DMS 273 (cell line): ENCODE measurements around the gene SNED1.

Experiments
- DNase-seq: peaks from one replicate; lab custom pipeline; 2025; ENCODE audit not compliant: unreplicated experiment; lab: John Stamatoyannopoulos, UW

SNED1 gene

DNA sequence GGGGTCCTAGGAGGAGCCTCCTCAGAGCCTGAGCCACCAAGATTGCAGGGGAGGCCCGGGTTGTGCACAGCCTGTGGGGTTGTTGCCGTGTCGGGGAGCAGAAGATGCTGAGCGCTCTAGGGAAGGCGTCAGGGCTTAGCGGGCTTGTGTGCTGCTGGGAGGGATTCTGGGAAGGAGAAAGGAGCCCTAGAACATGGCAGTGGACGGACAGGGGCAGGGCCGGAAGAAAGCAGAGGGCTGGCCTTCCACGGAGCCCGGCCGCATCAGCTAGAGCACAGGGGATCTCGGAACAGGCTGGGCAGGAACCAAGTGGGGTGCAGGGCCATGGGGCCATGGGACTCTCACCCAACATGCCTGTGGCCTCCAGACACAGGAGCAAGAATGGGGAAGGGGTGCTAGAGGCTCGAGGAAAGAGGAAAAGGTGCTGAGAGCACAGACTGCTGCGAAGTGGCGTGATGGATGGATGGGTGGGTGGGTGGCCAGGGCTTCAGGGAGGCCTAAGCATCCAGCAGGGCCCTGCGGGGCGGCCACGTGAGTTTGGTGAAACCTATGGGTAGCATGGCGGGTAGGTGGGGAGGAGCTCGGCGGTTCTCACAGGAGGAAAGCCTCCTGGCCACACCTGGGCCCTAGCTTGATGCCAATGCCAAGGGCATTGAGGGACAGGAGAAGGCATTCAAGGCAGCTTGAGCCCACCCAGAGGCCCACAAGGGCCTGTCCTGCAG is 67.9 kb downstream of the SNED1 start:
- DNase-seq: no peak

- peak; percentile 19 for DNase-seq
Observed at GRCh38 chr2:241066893-241067341, 68.5 kb downstream of the SNED1 start.

DNA sequence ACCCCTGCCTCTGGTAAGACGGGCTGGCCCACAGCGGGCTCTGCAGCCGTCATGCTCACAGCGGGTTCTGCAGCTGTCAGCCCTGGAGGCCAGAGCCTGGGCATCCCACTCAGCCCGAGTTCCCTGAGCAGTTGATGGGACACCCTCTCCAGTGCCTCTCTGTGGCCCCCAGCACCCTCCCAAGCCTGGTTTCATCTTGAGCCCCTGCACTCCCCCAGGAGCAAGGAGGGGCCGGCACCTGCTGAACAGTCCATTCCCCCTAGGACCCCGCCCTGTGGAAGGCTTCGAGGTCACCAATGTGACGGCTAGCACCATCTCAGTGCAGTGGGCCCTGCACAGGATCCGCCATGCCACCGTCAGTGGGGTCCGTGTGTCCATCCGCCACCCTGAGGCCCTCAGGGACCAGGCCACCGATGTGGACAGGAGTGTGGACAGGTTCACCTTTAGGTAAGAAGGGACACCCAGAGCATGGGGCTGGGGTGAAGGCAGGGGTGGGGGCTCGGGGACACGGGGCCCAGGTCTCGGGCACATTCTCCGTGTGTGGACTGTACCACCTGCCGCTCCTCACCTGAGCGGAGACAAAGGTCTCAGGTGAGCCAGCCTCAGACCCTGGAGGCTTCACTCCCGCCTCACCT is 69.2 kb downstream of the SNED1 start:
- no peak for DNase-seq

GRCh38 chr2:241068136-241068941 is 69.9 kb downstream of the SNED1 start:
- DNase-seq: no peak

GRCh38 chr2:241068942-241069810 is 70.8 kb downstream of the SNED1 start:
- no peak for DNase-seq

DNA sequence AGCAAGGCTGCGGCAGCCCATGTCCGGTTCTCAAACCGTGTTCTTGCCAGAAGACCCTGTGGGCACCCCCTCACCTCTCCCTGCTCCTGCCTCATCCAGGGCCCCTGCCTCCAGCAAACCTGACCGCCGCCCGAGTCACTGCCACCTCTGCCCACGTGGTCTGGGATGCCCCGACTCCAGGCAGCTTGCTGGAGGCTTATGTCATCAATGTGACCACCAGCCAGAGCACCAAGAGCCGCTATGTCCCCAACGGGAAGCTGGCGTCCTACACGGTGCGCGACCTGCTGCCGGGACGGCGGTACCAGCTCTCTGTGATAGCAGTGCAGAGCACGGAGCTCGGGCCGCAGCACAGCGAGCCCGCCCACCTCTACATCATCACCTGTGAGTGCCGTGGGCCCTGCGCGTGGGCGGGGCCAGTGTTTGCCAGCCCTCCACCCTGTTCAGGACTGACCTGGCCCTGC is 71.4 kb downstream of the SNED1 start:
- no peak for DNase-seq

GRCh38 chr2:241070361-241070760 is 71.9 kb downstream of the SNED1 start:
- DNase-seq: no peak

DNA sequence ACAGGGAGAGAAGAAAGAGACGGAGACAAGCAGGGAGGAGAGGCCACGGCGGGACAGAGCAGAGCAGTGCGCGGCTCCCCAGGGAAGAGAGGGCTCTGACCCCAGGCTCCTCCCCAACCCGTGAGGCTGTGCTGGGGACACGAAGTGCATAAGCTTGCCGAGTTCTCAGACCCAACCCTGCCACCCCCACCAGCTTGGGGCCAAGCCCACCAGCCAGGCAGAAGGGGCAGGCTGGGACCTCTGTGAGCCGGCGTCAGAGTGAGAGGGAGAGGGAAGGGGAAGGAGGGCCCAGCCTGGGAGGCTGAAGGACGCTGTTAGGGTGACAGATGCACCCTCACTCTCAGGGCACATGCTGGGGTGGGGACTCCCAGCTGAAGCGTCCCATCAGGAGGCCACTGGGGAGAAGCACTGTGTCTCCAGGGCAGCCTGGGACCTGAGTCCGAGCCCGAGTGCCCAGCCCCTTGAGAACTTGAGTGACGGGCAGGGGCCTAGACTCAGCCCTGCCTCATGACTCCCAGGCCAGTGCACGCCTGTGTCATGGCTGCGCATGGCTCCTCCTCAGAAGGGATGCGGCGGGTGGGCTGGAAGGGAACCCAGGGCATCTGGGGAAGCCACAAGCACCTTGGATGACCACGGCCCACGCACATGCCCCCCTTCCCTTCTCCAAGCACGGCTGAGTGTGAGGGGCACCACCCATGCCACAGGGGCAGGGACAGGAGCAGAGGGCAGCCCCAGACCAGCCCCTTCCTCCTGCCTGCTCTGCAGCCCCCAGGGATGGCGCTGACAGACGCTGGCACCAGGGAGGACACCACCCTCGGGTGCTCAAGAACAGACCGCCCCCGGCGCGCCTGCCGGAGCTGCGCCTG is 72.6 kb downstream of the SNED1 start:
- DNase-seq: no peak

DNA sequence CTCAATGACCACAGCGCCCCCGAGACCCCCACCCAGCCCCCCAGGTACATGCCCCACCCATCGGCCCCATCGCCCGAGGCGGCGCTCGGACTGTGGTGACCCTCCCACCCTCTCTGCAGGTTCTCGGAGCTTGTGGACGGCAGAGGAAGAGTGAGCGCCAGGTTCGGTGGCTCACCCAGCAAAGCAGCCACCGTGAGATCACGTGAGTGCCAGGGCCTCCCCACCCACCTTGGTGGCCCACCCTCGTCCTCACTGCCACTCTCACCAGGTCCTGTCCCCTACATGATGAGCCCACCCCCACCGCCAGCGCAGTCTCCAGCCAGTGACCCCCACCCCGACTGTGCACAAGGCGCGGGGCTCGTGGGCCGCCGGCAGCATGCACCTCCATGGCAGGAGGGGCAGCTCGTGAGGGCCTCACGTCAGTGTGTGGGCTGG is 73.3 kb downstream of the SNED1 start:
- no peak for DNase-seq

DNA sequence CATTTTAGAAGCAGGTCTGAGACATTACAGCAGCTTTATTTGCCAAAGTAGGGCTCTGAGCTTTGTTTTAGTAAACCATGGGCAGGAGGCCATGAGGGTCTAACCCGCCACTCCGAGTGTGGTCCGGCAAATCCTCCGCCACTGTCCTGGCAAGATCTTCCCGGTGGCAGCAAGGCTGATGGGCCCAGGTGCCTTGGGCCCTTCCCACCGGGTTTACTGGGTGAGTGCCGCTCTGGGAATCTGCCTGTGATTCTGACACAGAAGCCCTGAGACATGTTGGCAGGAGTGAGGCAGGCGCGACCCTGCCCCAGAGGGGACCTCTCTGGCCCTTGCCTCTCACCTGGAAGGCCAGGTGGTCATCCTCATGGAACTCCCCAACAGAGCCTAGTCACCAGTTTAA is 73.7 kb downstream of the SNED1 start:
- DNase-seq: no peak

DNA sequence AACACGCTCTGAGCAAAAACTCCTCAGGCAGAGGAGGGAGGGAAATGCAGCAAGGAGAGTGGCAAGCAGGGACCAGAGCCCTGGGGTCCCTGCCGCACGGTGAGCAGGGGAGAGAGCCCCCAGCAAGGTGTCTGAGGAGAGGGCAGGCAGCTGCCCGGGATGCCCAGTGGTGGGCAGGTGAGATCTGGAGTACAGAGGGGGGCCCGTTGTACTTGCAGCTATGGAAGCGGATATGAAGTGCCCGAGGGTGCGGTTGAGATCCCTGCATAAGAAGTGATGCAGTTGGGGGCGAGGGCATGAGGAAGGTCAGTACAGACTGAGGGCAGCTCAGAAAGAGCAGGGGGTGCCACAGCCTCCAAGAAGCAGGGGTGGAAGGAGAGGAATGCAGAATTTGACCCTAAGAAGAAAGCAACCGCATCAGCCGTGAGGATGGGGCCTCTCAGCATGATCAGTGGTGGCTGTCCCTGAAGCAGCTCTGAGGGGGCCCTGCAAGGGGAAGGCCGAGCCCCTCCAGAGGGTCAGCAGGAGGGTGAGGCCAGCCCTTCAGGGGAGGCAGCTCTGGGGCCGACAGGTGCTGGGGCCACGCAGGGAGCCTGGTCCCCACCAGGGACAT is 74.2 kb downstream of the SNED1 start:
- no peak for DNase-seq

DNA sequence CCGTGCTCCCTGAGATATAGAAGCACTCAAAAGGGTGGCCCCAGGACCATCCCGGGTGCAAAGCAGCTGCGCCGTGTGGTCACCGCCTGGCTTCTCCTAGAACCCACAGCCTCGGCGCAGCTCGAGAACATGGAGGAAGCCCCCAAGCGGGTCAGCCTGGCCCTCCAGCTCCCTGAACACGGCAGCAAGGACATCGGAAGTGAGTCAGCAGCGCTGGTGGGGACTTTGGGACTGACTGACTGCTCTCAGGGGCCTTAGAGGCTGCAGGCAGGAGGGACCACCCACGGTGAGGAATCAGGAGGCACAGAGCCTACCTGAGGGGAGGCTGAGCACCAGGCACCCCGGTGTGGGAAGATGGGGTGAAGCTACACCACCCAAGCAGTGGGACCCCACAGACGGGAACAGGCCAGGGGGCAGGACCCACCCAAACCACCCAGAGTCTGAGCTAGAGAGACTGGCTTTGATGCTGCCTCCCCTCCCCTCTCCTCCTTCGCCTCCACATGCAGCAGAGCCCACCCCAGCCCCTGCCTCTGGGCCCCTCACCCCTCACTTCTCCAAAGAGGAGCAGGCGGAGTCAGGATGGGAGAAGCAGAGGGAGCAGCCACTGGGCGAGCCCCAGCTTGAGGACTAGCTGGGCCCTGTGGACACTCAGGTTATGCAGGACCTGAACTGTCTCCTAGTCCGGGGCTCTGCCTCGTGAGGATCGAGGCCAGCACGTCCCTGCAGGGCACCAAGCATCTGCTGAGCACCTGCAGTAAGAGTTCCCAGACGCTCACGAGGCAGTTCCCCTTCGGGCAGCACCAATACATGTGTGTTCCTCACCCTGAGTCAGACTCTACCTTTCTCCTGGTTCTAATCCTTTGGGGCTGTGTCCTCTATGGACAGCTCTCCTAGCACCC is 75.0 kb downstream of the SNED1 start:
- DNase-seq: no peak

GRCh38 chr2:241074065-241074818 is 75.8 kb downstream of the SNED1 start:
- no peak for DNase-seq

DNA sequence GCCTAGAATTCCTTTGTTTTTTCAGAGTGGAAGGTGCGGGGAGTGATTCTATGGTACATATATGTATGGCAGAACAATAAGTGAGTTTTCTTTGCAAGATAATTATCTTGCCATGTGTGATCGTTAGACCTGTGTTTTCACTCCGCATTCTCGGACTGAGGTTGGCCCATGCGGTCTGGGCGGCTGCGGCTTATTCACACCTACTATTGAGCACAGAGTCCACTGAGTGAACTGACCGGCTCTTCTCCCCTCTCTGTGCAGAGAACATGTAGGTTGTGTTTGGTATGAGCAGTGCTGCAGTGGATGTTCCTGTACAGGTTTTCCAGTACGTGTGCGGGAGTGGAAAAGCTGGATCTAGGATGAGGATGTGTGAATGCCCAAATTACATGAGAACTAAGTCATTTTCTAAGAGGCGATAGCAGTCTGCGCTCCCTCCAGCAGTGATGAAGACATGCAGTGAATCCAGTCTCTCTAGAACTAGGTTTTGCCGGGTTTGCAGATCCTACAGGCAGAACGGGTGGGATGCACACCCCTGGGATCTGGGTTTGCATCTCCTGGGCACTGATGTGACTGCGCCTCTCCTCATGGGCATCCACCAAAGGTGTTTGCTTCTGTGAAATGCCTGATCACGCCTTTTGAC is 76.6 kb downstream of the SNED1 start:
- DNase-seq: no peak

DNA sequence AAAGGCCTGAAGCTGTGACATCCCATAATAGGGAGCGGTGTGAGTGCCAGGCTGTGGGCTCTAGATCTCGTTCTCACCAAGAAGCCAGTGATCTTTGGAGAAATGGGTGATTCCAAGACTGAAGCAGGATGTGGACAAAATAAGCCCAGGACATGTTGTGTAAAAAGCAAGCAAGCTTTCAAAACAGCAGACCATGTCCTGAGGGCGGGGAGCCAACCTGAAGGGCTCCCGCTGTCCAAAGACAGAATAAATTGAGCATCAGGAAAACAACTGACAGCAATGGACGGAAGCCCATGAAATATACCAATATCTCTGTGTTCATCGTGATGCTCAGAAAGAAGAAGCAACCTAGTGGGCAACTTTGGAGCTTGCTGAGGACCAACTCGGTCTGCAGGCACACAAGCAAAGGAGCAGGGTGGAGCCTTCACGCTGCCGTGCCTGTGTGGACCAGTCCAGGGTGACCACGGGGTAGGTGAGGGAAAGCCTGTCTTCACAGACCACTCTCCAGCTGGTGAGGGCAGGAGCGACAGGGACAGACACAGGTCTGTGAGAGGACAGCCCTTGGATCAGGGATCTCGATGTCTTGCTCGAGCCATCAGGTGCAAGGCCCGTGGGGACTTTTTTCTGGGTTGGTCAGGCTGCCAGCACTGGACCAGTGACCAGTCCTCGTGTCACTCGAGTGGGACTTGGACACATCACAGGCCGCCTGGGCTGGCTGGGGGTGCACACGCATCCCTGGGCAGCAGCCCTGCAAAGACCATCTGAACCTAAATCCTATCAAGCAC is 82.2 kb downstream of the SNED1 start:
- no peak for DNase-seq

GRCh38 chr2:241081190-241081642 is 82.8 kb downstream of the SNED1 start:
- DNase-seq: no peak
